DMS79 treated with DMSO at 0.1 percent for 48 hours (cell line): ENCODE measurements around the gene IDI1.

ENCODE experiments used
- DNase-seq: peaks from one replicate; lab custom pipeline; 2025; lab: John Stamatoyannopoulos, UW

Gene IDI1

DNA sequence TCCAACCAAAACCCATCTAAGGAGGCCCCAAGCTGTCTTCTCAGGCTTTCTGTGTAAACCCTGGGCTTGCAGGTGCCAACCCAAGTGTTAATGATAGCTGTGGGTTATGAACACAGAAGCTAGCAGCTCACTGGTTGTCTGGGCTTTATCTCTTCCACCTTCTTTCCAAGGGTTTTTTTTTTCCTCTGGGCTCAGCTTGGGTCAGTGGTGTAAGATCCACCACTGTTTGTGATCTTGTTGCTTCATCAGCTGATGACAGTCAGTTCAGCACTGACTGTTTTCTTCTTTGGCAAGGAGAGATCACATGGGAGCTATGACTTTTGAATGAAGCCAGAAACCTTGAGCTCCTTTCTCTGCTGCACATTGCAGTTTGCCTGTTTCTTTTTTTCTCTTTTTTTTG, 56.0 kb downstream of the IDI1 start:
- DNase-seq = no peak

DNA sequence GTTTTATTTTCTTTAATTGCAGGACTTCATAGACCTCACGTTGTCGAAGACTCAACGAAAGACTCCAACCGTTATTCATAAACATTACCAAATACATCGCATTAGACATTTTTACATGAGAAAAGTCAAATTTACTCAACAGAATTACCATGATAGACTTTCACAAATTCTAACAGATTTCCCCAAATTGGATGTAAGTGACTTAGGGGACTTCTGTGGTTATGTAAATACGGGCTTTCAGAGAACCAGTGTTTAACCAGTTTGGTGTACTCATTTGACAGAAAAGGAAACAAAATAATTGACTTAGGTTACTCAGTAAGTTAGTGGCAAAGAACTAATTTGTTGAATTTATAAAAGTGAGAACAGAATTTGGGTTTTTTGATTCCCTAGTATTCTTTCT, 56.5 kb downstream of the IDI1 start:
- no peak for DNase-seq

DNA sequence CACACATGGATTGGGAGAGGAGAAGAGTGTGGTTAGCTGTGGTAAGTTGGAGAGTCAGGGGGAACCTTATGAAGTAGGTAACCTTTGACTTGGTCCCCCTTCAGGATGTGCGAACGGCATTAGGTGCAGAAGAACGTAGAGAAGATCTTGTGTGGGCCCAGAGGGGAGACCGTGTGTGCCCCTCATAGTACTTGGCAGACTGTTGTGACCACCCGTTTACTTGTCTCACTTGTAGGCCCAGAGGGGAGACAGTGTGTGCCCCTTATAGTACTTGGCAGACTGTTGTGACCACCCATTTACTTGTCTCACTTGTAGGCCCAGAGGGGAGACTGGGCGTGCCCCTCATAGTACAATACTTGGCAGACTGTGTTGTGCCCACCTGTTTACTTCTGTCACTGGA, 58.1 kb downstream of the IDI1 start:
- no peak for DNase-seq
